Fibroblast of lung (primary cell): ENCODE measurements around the gene NKAIN4. TPM values are rescaled to one million over a fixed set of nuclear protein-coding genes. Genes with fewer than 3 reads are reported as not detected.
A peak's percentile ranks its signal among the peaks of the same experiment; 100 is the strongest.

Experiments
- DNase-seq, 2 donors: peaks; one replicate each; pipeline versions ENCODE4 v3.0.0 to v3.0.0-alpha.2; 2010; ENCODE audit warnings: low read depth in 2 of 2
- H2AFZ ChIP-seq: 2 replicates; pipeline ENCODE4 v1.5.1; 2012; ENCODE audit warnings: low read length, control low read depth, inconsistent platforms
- H3K27ac ChIP-seq: 2 replicates; pipeline ENCODE4 v1.5.1; 2011; ENCODE audit warnings: low read length, control low read depth; ENCODE audit not compliant: insufficient read depth
- H3K27me3 ChIP-seq: 2 replicates; pipeline ENCODE4 v1.5.1; 2011; ENCODE audit warnings: mild to moderate bottlenecking, low read length; ENCODE audit not compliant: control insufficient read depth, insufficient read depth
- H3K36me3 ChIP-seq: 2 replicates; pipeline ENCODE4 v1.5.1; 2011; ENCODE audit warnings: low read length; ENCODE audit not compliant: control insufficient read depth, insufficient read depth
- H3K4me1 ChIP-seq: 2 replicates; pipeline ENCODE4 v1.5.1; 2011; ENCODE audit warnings: low read length; ENCODE audit not compliant: control insufficient read depth, insufficient read depth; ENCODE audit errors: extremely low read depth
- H3K4me2 ChIP-seq: 2 replicates; pipeline ENCODE4 v1.5.1; 2011; ENCODE audit warnings: low read length, control low read depth; ENCODE audit not compliant: insufficient read depth; ENCODE audit errors: extremely low read depth
- H3K4me3 ChIP-seq, 4 experiments: fragments of 200-600 bp in 1 of 4; sonication (generic) in 1 of 4; replicated peaks in 1 of 4; 2 replicates each; pipeline ENCODE4 v1.5.1; 2011 to 2016; ENCODE audit warnings: low read length in 4 of 4, low read depth in 3 of 4, mild to moderate bottlenecking in 3 of 4, control low read depth in 2 of 4, inconsistent platforms in 1 of 4, mixed read lengths in 1 of 4; ENCODE audit not compliant: insufficient read depth in 1 of 4; ENCODE audit errors: control extremely low read depth in 1 of 4
- H3K79me2 ChIP-seq: 2 replicates; pipeline ENCODE4 v1.5.1; 2012; ENCODE audit warnings: mild to moderate bottlenecking, low read length, inconsistent platforms; ENCODE audit not compliant: control insufficient read depth, insufficient read depth
- H3K9ac ChIP-seq: 2 replicates; pipeline ENCODE4 v1.5.1; 2011; ENCODE audit warnings: mild to moderate bottlenecking, low read length, control low read depth; ENCODE audit not compliant: insufficient read depth
- H3K9me3 ChIP-seq: 2 replicates; pipeline ENCODE4 v1.5.1; 2012; ENCODE audit warnings: low read depth, low read length; ENCODE audit not compliant: control insufficient read depth, insufficient read depth
- H4K20me1 ChIP-seq: 2 replicates; pipeline ENCODE4 v1.5.1; 2011; ENCODE audit warnings: low read length; ENCODE audit not compliant: control insufficient read depth, insufficient read depth; ENCODE audit errors: extremely low read depth
- EZH2 ChIP-seq: IDR thresholded peaks from 2 replicates; pipeline ENCODE4 v1.5.1; 2012; ENCODE audit warnings: low read length, control low read depth, mild to moderate bottlenecking; ENCODE audit errors: missing control alignments
- polyA plus RNA-seq, 2 donors: library from polyadenylated mRNA; depleted of rRNA in 1 of 2; stranded (reverse) in 1 of 2; unstranded in 1 of 2; fragments of >200 nt; gene quantifications; 2 replicates each; pipeline ENCODE4 v1.2.1, GENCODE V29; 2011 to 2012; ENCODE audit warnings: missing spikeins in 1 of 2
- total RNA-seq: library from RNA; depleted of rRNA; stranded (reverse); fragments of >200 nt; gene quantifications from 2 replicates; pipeline ENCODE4 v1.2.1, GENCODE V29; 2014
- TF ChIP-seq, protein P1 (sequence below), 2 donors: IDR thresholded peaks in 1 of 2; conservative IDR thresholded peaks in 1 of 2; 1 replicate in 1 of 2; 2 replicates in 1 of 2; pipeline ENCODE4 v1.5.1; 2011 to 2012; ENCODE audit warnings: low read length in 2 of 2, control low read depth in 1 of 2, inconsistent platforms in 1 of 2, low read depth in 1 of 2, mild to moderate bottlenecking in 1 of 2

Gene NKAIN4
- total and polyA plus RNA-seq, 2 donors (not counting 1 experiment from before 2014, with no cell fraction given) = not detected

DNA sequence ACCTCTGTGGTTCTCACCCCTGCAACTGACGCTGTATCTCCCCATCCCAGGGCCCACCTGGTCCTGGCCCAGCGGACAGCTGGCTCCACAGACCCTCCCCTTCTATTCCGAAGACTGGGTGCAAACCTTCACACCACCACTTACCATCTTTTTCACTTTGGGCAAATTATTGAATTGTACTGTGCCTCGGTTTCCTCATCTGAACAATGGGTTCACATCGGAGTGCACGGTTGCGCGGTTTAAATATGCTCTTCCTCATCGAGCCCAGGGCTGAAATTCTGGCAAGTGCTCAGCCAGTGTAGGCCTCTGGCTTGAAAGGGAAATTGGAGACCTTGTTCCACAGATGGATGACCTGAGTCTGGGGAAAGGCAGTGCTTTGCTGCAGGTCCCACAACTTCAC is 15.5 kb upstream of the NKAIN4 start:
- Histone ChIP-seq H3K4me3 (no peak overlapping the region), H3K36me3 (no peaks in the 10 kb centered on the region), H4K20me1 (no peaks in the 10 kb centered on the region), H3K4me1 (peaks cover 6% of the 10 kb centered on the region), H3K27ac (no peak overlapping the region), H3K9ac (no peak overlapping the region), H3K9me3 (no peaks in the 10 kb centered on the region), H3K79me2 (peaks cover 21% of the 10 kb centered on the region), H2AFZ (no peak overlapping the region), H3K27me3 (peaks cover 6% of the 10 kb centered on the region), H3K4me2 (no peak overlapping the region)
- no peak for DNase-seq
- TF ChIP-seq, protein P1, sequence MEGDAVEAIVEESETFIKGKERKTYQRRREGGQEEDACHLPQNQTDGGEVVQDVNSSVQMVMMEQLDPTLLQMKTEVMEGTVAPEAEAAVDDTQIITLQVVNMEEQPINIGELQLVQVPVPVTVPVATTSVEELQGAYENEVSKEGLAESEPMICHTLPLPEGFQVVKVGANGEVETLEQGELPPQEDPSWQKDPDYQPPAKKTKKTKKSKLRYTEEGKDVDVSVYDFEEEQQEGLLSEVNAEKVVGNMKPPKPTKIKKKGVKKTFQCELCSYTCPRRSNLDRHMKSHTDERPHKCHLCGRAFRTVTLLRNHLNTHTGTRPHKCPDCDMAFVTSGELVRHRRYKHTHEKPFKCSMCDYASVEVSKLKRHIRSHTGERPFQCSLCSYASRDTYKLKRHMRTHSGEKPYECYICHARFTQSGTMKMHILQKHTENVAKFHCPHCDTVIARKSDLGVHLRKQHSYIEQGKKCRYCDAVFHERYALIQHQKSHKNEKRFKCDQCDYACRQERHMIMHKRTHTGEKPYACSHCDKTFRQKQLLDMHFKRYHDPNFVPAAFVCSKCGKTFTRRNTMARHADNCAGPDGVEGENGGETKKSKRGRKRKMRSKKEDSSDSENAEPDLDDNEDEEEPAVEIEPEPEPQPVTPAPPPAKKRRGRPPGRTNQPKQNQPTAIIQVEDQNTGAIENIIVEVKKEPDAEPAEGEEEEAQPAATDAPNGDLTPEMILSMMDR (conservative IDR thresholded peaks at IDR 0.05 in 1 of 2, IDR thresholded peaks at IDR 0.05 in 1 of 2; ENCODE audit: low read depth in 1 of 2, low read length in 2 of 2) = no peak
- TF ChIP-seq EZH2 = no peak

DNA sequence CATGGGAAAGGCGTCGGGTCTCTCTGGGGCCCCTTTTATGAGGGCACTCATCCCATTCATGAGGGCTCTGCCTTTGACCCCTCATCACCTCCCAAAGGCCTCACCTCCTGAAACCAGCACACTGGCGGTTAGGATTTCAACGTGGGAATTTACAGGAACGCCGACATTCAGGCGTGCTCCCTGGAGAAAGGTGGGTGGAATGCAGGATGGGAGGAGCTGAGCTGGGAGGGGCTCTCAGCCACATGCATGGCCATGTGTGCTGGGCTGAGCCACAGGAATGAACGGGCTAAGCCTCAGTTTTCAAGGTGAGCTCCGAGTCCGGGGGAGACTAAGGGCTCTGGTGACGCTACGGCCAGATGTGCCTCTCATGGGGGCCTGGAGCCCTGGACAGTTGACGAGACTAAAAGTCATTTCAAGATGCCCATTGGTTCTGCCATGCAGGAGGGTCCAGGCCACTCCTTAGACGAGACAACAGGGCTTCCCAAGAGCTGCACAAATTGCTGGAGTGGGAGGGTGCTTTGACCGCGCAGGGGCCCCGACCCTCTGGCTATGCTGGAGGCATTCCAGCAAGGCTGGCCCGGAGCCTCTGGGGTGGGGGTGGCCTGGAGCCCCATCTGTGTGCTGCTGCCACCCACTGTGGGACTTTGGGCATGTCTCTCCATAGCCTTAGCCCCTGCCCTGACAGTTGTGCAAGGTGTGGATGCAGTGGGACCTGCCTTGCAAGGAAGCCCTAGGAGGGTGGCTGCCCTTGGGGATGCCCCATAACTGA is 14.6 kb upstream of the NKAIN4 start:
- no peaks in the 10 kb centered on the region for H3K36me3 ChIP-seq
- H2AFZ ChIP-seq = no peak overlapping the region
- peaks cover 2% of the 10 kb centered on the region for H3K4me1 ChIP-seq
- TF ChIP-seq, protein P1 (conservative IDR thresholded peaks at IDR 0.05 in 1 of 2, IDR thresholded peaks at IDR 0.05 in 1 of 2; ENCODE audit: low read depth in 1 of 2, low read length in 2 of 2) = no peak
- TF ChIP-seq EZH2 = no peak
- H3K9ac ChIP-seq = no peak overlapping the region
- H3K27ac ChIP-seq = no peak overlapping the region
- H3K4me3 ChIP-seq = no peak overlapping the region
- no peaks in the 10 kb centered on the region for H3K9me3 ChIP-seq
- peaks cover 13% of the 10 kb centered on the region for H3K27me3 ChIP-seq
- H3K79me2 ChIP-seq = peaks cover 13% of the 10 kb centered on the region
- H4K20me1 ChIP-seq = no peaks in the 10 kb centered on the region
- peak in 1 of 2 donors; percentile 30 for DNase-seq
- no peak overlapping the region for H3K4me2 ChIP-seq

- DNase-seq = no peak
- TF ChIP-seq, protein P1 (conservative IDR thresholded peaks at IDR 0.05 in 1 of 2, IDR thresholded peaks at IDR 0.05 in 1 of 2; ENCODE audit: low read depth in 1 of 2, low read length in 2 of 2) = no peak
- no peak for TF ChIP-seq EZH2
- no peak overlapping the region for H3K4me2 ChIP-seq
These were observed 14.0 kb upstream of the NKAIN4 start for GRCh38 chr20:63268256-63268655.

More at GRCh38 chr20:63268256-63268655, 14.0 kb upstream of the NKAIN4 start:
- no peaks in the 10 kb centered on the region for H4K20me1 ChIP-seq
- H3K9me3 ChIP-seq = no peaks in the 10 kb centered on the region
- H3K36me3 ChIP-seq = no peaks in the 10 kb centered on the region
- H3K79me2 ChIP-seq = peaks cover 7% of the 10 kb centered on the region
- no peak overlapping the region for H3K4me3 ChIP-seq
- H3K9ac ChIP-seq = no peak overlapping the region
- H3K27ac ChIP-seq = no peak overlapping the region
- H3K4me1 ChIP-seq = no peaks in the 10 kb centered on the region
- no peak overlapping the region for H2AFZ ChIP-seq
- H3K27me3 ChIP-seq = peaks cover 14% of the 10 kb centered on the region
